ENCODE results near the gene MATR3.

- TF ChIP-seq POLR2A (IDR thresholded peaks at IDR 0.05; ENCODE audit: low read depth, low read length) (no peak), USF2 (IDR thresholded peaks at IDR 0.05; ENCODE audit: low read depth, low read length) (no peak), BHLHE40 (IDR thresholded peaks at IDR 0.05; ENCODE audit: low read depth, low read length) (no peak), CEBPB (IDR thresholded peaks at IDR 0.05; ENCODE audit: low read depth, low read length) (no peak), RAD21 (IDR thresholded peaks at IDR 0.05; ENCODE audit: low read length) (no peak)
- TF ChIP-seq, protein P1, sequence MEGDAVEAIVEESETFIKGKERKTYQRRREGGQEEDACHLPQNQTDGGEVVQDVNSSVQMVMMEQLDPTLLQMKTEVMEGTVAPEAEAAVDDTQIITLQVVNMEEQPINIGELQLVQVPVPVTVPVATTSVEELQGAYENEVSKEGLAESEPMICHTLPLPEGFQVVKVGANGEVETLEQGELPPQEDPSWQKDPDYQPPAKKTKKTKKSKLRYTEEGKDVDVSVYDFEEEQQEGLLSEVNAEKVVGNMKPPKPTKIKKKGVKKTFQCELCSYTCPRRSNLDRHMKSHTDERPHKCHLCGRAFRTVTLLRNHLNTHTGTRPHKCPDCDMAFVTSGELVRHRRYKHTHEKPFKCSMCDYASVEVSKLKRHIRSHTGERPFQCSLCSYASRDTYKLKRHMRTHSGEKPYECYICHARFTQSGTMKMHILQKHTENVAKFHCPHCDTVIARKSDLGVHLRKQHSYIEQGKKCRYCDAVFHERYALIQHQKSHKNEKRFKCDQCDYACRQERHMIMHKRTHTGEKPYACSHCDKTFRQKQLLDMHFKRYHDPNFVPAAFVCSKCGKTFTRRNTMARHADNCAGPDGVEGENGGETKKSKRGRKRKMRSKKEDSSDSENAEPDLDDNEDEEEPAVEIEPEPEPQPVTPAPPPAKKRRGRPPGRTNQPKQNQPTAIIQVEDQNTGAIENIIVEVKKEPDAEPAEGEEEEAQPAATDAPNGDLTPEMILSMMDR (conservative IDR thresholded peaks at IDR 0.05; ENCODE audit: low read depth, low read length) = no peak
These were observed 8.4 kb downstream of the MATR3 start for GRCh38 chr5:139301808-139302499.

Data from IMR-90 (cell line).